ENCODE measurements around the gene SMAP1. TPM values are rescaled to one million over a fixed set of nuclear protein-coding genes. Genes with fewer than 3 reads are reported as not detected.

SMAP1 gene
- total RNA-seq, 6 experiments from 2014 or later = 11.4 to 24.4 (median 21.5) TPM

DNA sequence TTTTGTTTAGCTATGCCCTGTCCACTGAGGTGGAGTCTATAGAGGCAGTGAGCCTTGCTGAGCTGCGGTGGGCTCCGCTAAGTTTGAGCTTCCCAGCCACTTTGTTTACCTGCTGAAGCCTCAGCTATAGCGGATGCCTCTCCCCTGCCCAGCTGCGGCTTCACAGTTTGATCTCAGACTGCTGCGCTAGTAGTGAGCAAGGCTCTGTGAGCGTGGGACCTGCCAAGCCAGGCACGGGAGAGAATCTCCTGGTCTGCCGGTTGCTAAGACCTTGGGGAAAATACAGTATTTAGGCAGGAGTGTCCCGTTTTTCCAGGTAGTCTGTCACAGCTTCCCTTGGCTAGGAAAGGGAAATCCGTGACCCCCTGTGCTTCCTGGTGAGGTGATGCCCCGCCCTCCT, 138.4 kb downstream of the SMAP1 start:
- no peak for DNase-seq
- H3K4me3 Mint-ChIP-seq = no peak overlapping the region
- H3K36me3 Mint-ChIP-seq (ENCODE audit: low read depth) = peaks cover 18% of the 10 kb centered on the region
- H3K27me3 Mint-ChIP-seq (ENCODE audit: insufficient read depth) = peaks cover 4% of the 10 kb centered on the region; the same call in 1 of the 2 replicates
- H3K27ac Mint-ChIP-seq = no peak overlapping the region
- H3K9me3 Mint-ChIP-seq = peaks cover 9% of the 10 kb centered on the region; the same call in 1 of the 2 replicates
- TF ChIP-seq, protein P1, sequence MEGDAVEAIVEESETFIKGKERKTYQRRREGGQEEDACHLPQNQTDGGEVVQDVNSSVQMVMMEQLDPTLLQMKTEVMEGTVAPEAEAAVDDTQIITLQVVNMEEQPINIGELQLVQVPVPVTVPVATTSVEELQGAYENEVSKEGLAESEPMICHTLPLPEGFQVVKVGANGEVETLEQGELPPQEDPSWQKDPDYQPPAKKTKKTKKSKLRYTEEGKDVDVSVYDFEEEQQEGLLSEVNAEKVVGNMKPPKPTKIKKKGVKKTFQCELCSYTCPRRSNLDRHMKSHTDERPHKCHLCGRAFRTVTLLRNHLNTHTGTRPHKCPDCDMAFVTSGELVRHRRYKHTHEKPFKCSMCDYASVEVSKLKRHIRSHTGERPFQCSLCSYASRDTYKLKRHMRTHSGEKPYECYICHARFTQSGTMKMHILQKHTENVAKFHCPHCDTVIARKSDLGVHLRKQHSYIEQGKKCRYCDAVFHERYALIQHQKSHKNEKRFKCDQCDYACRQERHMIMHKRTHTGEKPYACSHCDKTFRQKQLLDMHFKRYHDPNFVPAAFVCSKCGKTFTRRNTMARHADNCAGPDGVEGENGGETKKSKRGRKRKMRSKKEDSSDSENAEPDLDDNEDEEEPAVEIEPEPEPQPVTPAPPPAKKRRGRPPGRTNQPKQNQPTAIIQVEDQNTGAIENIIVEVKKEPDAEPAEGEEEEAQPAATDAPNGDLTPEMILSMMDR (IDR thresholded peaks at IDR 0.05) = no peak
- no peaks in the 10 kb centered on the region for H3K4me1 Mint-ChIP-seq (ENCODE audit: low read depth)

DNA sequence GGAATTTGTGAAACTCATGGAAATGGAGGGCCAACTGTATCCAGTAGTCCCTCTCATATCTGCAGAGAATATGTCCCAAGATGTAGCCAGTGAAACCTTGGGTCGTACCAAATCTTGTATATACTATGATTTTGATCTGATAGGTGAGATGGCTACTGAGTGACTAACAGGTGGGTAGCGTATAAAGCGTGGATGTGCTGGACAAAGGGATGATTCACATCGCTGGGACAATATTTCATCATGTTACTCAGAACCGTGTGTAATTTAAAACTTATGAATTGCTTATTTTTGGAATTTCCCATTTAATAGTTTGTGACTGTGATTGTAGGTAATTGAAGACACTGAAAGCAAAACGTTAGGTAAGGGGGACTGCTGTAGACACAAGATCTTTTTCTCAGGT, 144.1 kb downstream of the SMAP1 start:
- TF ChIP-seq, protein P1 (IDR thresholded peaks at IDR 0.05) = no peak
- Mint-ChIP-seq H3K36me3 (ENCODE audit: low read depth) (no peaks in the 10 kb centered on the region), H3K27ac (no peak overlapping the region), H3K4me1 (ENCODE audit: low read depth) (peaks cover 10% of the 10 kb centered on the region), H3K27me3 (ENCODE audit: insufficient read depth) (no peaks in the 10 kb centered on the region), H3K9me3 (no peaks in the 10 kb centered on the region), H3K4me3 (no peak overlapping the region)
- DNase-seq = peak; percentile 6

DNA sequence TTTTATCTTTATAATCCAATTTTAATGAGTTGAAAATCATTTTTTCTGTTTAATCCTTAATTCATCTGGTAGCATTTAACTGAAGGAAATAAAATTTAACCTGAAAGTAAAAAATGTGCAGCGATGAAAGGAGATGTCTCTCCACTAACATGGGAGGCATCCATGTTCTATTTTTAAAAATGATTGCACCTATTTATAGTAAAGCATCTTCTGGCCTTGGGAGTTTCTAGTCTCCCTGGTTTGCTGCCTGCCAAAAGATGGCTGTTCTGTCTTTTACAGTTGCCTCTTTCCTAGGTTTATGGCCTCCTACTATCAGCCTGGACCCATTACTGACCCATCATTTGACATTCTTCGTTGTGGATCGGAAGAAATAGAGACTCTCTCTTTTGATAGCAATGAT, 146.2 kb downstream of the SMAP1 start:
- Mint-ChIP-seq H3K27me3 (ENCODE audit: insufficient read depth) (no peaks in the 10 kb centered on the region), H3K36me3 (ENCODE audit: low read depth) (no peaks in the 10 kb centered on the region), H3K9me3 (no peaks in the 10 kb centered on the region), H3K27ac (no peak overlapping the region), H3K4me3 (no peak overlapping the region), H3K4me1 (ENCODE audit: low read depth) (peaks cover 10% of the 10 kb centered on the region)
- DNase-seq = no peak
- TF ChIP-seq, protein P1 (IDR thresholded peaks at IDR 0.05) = no peak

DNA sequence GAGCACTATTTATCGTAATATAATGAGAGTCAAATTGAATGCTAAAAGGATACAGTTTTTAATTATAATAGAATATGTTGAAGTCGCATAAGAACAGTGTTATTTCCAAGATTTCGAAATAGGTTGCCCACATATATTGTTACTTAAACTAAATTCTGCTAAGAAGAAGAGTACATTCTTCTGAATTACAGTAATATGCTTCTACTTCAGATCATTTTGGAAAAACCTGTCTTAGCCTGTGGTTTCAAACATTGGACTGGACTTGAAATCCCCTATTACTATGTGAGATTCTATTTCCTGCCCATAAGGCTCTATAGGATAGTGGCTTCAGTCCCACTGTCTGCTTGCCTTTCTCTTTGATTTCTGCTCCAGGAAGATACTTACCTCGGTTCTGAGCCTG, 152.0 kb downstream of the SMAP1 start:
- TF ChIP-seq, protein P1 (IDR thresholded peaks at IDR 0.05) = no peak
- Mint-ChIP-seq H3K9me3 (no peaks in the 10 kb centered on the region), H3K27ac (no peak overlapping the region), H3K36me3 (ENCODE audit: low read depth) (no peaks in the 10 kb centered on the region), H3K4me3 (no peak overlapping the region), H3K27me3 (ENCODE audit: insufficient read depth) (no peaks in the 10 kb centered on the region), H3K4me1 (ENCODE audit: low read depth) (no peaks in the 10 kb centered on the region)
- DNase-seq = no peak

DNA sequence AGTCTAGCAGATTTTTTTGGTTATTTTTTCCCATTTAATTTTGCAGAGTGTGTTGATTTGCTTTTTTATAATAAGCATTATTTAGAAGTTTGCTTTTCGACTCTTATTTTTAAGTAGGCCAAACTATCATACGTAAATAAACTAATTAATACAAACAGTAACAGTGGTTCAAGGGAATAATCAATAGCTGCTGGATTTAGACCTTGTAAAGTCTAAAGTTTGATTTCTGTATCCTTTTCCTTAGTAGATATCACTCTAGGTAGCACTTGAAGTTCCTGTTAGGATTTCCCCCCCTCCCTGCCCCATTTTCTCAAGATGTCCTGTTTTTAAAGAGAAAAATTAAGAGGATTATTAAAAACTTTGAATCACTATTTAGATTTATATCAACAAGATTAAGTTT, 153.1 kb downstream of the SMAP1 start:
- Mint-ChIP-seq H3K27me3 (ENCODE audit: insufficient read depth) (no peaks in the 10 kb centered on the region), H3K4me1 (ENCODE audit: low read depth) (no peaks in the 10 kb centered on the region), H3K36me3 (ENCODE audit: low read depth) (no peaks in the 10 kb centered on the region), H3K27ac (no peak overlapping the region), H3K4me3 (no peak overlapping the region), H3K9me3 (no peaks in the 10 kb centered on the region)
- DNase-seq = no peak
- TF ChIP-seq, protein P1 (IDR thresholded peaks at IDR 0.05) = no peak

DNA sequence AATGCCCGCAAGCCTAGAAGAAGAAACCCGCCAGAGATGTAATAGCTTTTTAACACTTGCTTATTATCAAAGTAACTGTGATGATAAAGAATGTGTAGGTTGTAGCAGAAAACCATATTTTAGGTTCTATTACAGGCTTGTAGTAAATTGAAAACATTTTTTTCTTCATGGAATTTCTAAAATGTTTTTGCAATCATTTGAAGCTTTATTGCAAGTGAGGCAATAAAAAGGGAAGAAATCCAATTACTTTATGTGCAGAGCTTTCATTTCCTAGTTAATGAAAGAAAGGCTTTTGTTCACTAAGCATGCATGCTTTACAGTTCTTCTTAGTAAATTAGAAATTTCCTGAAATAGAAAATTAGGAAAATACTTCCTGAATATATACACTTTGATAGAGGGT, 154.1 kb downstream of the SMAP1 start:
- H3K9me3 Mint-ChIP-seq = no peaks in the 10 kb centered on the region
- DNase-seq = no peak
- H3K36me3 Mint-ChIP-seq (ENCODE audit: low read depth) = no peaks in the 10 kb centered on the region
- H3K27me3 Mint-ChIP-seq (ENCODE audit: insufficient read depth) = no peaks in the 10 kb centered on the region
- no peaks in the 10 kb centered on the region for H3K4me1 Mint-ChIP-seq (ENCODE audit: low read depth)
- no peak overlapping the region for H3K27ac Mint-ChIP-seq
- H3K4me3 Mint-ChIP-seq = no peak overlapping the region
- TF ChIP-seq, protein P1 (IDR thresholded peaks at IDR 0.05) = no peak
